C4-2B (cell line): ENCODE results near the gene CYFIP1.

Experiments used
- ZFX ChIP-seq: fragments of 450-650 bp; IDR thresholded peaks from 2 replicates; pipeline ENCODE4 v1.6.1; 2017
- TF ChIP-seq, protein P1 (sequence below): fragments of 450-650 bp; conservative IDR thresholded peaks from 2 replicates; pipeline ENCODE4 v1.5.1; 2017; ENCODE audit warnings: mild to moderate bottlenecking

GRCh38 chr15:22922003-22922402 is 58.2 kb downstream of the CYFIP1 start:
- TF ChIP-seq, protein P1, sequence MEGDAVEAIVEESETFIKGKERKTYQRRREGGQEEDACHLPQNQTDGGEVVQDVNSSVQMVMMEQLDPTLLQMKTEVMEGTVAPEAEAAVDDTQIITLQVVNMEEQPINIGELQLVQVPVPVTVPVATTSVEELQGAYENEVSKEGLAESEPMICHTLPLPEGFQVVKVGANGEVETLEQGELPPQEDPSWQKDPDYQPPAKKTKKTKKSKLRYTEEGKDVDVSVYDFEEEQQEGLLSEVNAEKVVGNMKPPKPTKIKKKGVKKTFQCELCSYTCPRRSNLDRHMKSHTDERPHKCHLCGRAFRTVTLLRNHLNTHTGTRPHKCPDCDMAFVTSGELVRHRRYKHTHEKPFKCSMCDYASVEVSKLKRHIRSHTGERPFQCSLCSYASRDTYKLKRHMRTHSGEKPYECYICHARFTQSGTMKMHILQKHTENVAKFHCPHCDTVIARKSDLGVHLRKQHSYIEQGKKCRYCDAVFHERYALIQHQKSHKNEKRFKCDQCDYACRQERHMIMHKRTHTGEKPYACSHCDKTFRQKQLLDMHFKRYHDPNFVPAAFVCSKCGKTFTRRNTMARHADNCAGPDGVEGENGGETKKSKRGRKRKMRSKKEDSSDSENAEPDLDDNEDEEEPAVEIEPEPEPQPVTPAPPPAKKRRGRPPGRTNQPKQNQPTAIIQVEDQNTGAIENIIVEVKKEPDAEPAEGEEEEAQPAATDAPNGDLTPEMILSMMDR, result no peak
- TF ChIP-seq ZFX, result no peak
